PC-3 (cell line): ENCODE measurements around the gene SETBP1. TPM values are rescaled to one million over a fixed set of nuclear protein-coding genes. Genes with fewer than 3 reads are reported as not detected.

Experiments used
- ATAC-seq: fragments of 200-7000 bp; cut with Tn5 transposase; 2 replicates; pipeline ENCODE4 v1.9.1; 2020; ENCODE audit warnings: mild to moderate bottlenecking, moderate library complexity
- BruUV-seq: library from RNA; stranded (reverse); fragments of 400-500 nt; replicated peaks from 2 replicates; lab custom pipeline; 2021; lab: Mats Ljungman, UMichigan
- CTCF ChIA-PET: fragments of 300-600 bp; sonication (Branson Sonifier 250); formaldehyde crosslinking; loops from one replicate; lab custom pipeline; 2022; ENCODE audit warnings: antibody characterized with exemption; lab: Charles Lee
- POLR2A ChIA-PET: fragments of 300-600 bp; sonication (Branson Sonifier 250); formaldehyde crosslinking; loops from one replicate; lab custom pipeline; 2022; ENCODE audit warnings: antibody characterized with exemption; ENCODE audit not compliant: unreplicated experiment; lab: Charles Lee
- DNase-seq: peaks from one replicate; pipeline ENCODE4 v3.0.0-alpha.2; 2015
- H2AFZ ChIP-seq: fragments of 300-600 bp; sonication (generic); 2 replicates; pipeline ENCODE4 v1.6.0; 2016; ENCODE audit warnings: antibody characterized with exemption, low read length
- H3F3A ChIP-seq: fragments of 300-600 bp; sonication (generic); one replicate; pipeline ENCODE4 v1.6.0; 2017; ENCODE audit warnings: antibody characterized with exemption, low read length, control low read depth, mild to moderate bottlenecking; ENCODE audit not compliant: unreplicated experiment
- H3K27ac ChIP-seq: fragments of 300-600 bp; sonication (generic); 2 replicates; pipeline ENCODE4 v1.5.1; 2016; ENCODE audit warnings: mild to moderate bottlenecking, low read length
- H3K27me3 ChIP-seq: fragments of 300-600 bp; sonication (generic); 2 replicates; pipeline ENCODE4 v1.6.1; 2016; ENCODE audit warnings: low read length, mixed read lengths
- H3K36me3 ChIP-seq: fragments of 300-600 bp; sonication (generic); 2 replicates; pipeline ENCODE4 v1.6.1; 2016; ENCODE audit warnings: low read depth, mixed run types, low read length, mixed read lengths
- H3K4me1 ChIP-seq: fragments of 300-600 bp; sonication (generic); 2 replicates; pipeline ENCODE4 v1.5.1; 2016; ENCODE audit warnings: low read length; ENCODE audit not compliant: insufficient read depth
- H3K4me2 ChIP-seq: fragments of 300-600 bp; sonication (generic); 2 replicates; pipeline ENCODE4 v1.6.0; 2016; ENCODE audit warnings: low read length
- H3K4me3 ChIP-seq: fragments of 300-600 bp; sonication (generic); 2 replicates; pipeline ENCODE4 v1.5.1; 2016; ENCODE audit warnings: mild to moderate bottlenecking, low read length, mixed read lengths
- H3K79me2 ChIP-seq: fragments of 300-600 bp; sonication (generic); 2 replicates; pipeline ENCODE4 v1.6.1; 2017; ENCODE audit warnings: low read length, mixed read lengths
- H3K9ac ChIP-seq: fragments of 300-600 bp; sonication (generic); 2 replicates; pipeline ENCODE4 v1.6.0; 2016; ENCODE audit warnings: mild to moderate bottlenecking, low read length
- H3K9me2 ChIP-seq: fragments of 300-600 bp; sonication (generic); replicated peaks from 2 replicates; pipeline ENCODE4 v1.6.1; 2016; ENCODE audit warnings: mixed run types, low read length, mixed read lengths
- H3K9me3 ChIP-seq: fragments of 300-600 bp; sonication (generic); 2 replicates; pipeline ENCODE4 v1.6.1; 2016; ENCODE audit warnings: low read length, mixed read lengths
- H4K20me1 ChIP-seq: fragments of 300-600 bp; sonication (generic); 2 replicates; pipeline ENCODE4 v1.6.1; 2016; ENCODE audit warnings: low read length, mixed read lengths
- EZH2 ChIP-seq: fragments of 300-600 bp; sonication (generic); IDR thresholded peaks from one replicate; pipeline ENCODE4 v1.6.1; 2017; ENCODE audit warnings: antibody characterized with exemption, mild to moderate bottlenecking, low read length; ENCODE audit not compliant: unreplicated experiment
- EZH2phosphoT487 ChIP-seq: fragments of 300-600 bp; sonication (generic); IDR thresholded peaks from 2 replicates; pipeline ENCODE4 v1.6.1; 2018; ENCODE audit warnings: mild to moderate bottlenecking, antibody characterized with exemption, low read length, borderline replicate concordance
- intact Hi-C: fragments of 100-400 bp; cut with micrococcal nuclease; formaldehyde crosslinking; loops from 2 replicates; pipeline ENCODE4 v1.9.0; 2023
- total RNA-seq: library from RNA; depleted of rRNA; stranded (reverse); fragments of >200 nt; gene quantifications from 2 replicates; pipeline ENCODE4 v1.2.3, GENCODE V29; 2014
- TF ChIP-seq, protein P1 (sequence below): fragments of 300-600 bp; sonication (generic); conservative IDR thresholded peaks from 2 replicates; pipeline ENCODE4 v1.5.1; 2017; ENCODE audit warnings: antibody characterized with exemption, low read depth, mild to moderate bottlenecking, low read length

SETBP1 gene
- total RNA-seq, 1 experiment from 2014 or later = 2.3 TPM

DNA sequence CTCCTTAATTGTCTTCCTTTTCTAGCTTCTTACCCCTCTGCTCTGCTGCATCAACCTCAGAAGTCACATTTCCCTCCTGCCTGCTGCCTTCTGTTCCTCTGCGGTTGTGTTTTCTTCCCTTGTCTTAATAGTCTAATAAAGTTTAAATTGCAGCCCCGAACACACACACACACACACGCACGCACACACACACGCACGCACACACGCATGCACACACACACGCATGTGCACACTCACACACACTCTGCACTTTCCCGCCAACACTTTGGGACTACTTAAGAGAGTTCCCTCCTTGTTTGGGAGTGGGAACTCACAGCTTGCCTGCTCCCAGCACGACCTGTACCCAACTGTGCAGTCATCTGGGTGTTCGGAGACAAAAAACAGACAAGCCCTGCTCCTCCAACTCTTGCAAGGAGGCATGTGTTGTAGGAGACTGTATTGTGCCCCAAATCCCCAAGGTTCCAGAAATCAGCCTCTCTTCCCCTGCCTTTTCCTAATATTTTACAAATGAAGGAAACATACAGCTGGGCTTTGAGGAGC lies 99.1 kb downstream of the SETBP1 start:
- Histone ChIP-seq H3F3A (no peaks in the 10 kb centered on the region), H3K27me3 (no peaks in the 10 kb centered on the region), H3K9ac (no peak overlapping the region), H3K9me3 (no peaks in the 10 kb centered on the region), H3K36me3 (no peaks in the 10 kb centered on the region), H3K9me2 (no peaks in the 10 kb centered on the region), H3K4me2 (no peak overlapping the region), H4K20me1 (no peaks in the 10 kb centered on the region), H3K4me3 (no peak overlapping the region), H3K79me2 (no peaks in the 10 kb centered on the region), H2AFZ (no peak overlapping the region), H3K4me1 (no peaks in the 10 kb centered on the region), H3K27ac (no peak overlapping the region)
- DNase-seq = no peak
- ATAC-seq = no peak
- TF ChIP-seq, protein P1, sequence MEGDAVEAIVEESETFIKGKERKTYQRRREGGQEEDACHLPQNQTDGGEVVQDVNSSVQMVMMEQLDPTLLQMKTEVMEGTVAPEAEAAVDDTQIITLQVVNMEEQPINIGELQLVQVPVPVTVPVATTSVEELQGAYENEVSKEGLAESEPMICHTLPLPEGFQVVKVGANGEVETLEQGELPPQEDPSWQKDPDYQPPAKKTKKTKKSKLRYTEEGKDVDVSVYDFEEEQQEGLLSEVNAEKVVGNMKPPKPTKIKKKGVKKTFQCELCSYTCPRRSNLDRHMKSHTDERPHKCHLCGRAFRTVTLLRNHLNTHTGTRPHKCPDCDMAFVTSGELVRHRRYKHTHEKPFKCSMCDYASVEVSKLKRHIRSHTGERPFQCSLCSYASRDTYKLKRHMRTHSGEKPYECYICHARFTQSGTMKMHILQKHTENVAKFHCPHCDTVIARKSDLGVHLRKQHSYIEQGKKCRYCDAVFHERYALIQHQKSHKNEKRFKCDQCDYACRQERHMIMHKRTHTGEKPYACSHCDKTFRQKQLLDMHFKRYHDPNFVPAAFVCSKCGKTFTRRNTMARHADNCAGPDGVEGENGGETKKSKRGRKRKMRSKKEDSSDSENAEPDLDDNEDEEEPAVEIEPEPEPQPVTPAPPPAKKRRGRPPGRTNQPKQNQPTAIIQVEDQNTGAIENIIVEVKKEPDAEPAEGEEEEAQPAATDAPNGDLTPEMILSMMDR = no peak
- TF ChIP-seq EZH2 (no peak), EZH2phosphoT487 (no peak)
- no TSS peak for BruUV-seq
- intact Hi-C loops = no loop called here
- ChIA-PET CTCF (no interaction called here), POLR2A (no interaction called here)

DNA sequence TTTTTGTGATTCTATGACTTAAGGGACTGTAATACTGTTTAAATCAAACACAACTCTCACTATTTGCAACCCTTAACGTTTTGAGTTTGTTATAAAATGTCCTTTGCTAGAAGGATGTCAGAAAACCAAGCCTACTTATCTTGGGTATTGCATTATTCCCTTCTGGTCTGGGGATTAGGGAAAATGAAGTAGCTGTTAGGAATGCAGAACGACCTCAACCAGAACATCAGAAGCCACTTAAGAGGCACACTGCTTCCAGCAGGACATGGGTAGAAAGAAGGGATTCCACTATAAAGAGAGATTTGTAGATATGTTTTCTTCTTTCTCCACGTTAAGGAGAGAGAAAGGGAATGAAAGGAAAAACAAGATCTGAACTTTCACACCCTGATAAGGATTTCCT lies 101.2 kb downstream of the SETBP1 start:
- H3K9me2 ChIP-seq = no peaks in the 10 kb centered on the region
- no peaks in the 10 kb centered on the region for H3K27me3 ChIP-seq
- intact Hi-C loops = no loop called here
- ChIA-PET CTCF (no interaction called here), POLR2A (no interaction called here)
- no peak overlapping the region for H3K4me2 ChIP-seq
- no peak for DNase-seq
- no peaks in the 10 kb centered on the region for H3K79me2 ChIP-seq
- H2AFZ ChIP-seq = no peak overlapping the region
- no peaks in the 10 kb centered on the region for H3K9me3 ChIP-seq
- H4K20me1 ChIP-seq = no peaks in the 10 kb centered on the region
- no peaks in the 10 kb centered on the region for H3K4me1 ChIP-seq
- no peak overlapping the region for H3K27ac ChIP-seq
- ATAC-seq = no peak
- TF ChIP-seq, protein P1 = no peak
- no peak for TF ChIP-seq EZH2phosphoT487
- no peak for TF ChIP-seq EZH2
- no peak overlapping the region for H3K4me3 ChIP-seq
- H3K36me3 ChIP-seq = no peaks in the 10 kb centered on the region
- BruUV-seq = no TSS peak
- H3F3A ChIP-seq = no peaks in the 10 kb centered on the region
- H3K9ac ChIP-seq = no peak overlapping the region

DNA sequence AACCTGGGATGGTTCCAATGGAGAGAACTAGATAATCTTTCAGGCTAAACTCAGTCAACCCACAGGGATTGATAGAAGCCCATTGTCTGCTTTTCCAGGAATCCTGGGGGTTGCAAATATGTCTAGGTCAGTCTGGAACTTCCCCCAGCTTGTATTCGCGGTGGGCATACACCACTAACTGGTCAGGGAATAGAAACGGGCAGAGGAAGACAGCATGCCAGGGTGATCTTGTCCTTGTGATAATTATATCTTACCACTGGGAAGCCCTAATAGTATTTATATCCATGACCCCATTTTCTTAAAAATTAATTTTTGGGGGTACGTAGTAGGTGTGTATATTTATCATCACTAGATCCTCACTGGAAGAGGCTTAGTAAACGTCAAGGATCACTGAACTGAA lies 101.9 kb downstream of the SETBP1 start:
- Histone ChIP-seq H2AFZ (no peak overlapping the region), H3K4me2 (no peak overlapping the region), H3K9me3 (no peaks in the 10 kb centered on the region), H3K79me2 (no peaks in the 10 kb centered on the region), H3K4me1 (no peaks in the 10 kb centered on the region), H3K36me3 (no peaks in the 10 kb centered on the region), H3K27ac (no peak overlapping the region), H3F3A (no peaks in the 10 kb centered on the region), H3K9me2 (no peaks in the 10 kb centered on the region), H3K4me3 (no peak overlapping the region), H3K27me3 (no peaks in the 10 kb centered on the region), H4K20me1 (no peaks in the 10 kb centered on the region), H3K9ac (no peak overlapping the region)
- TF ChIP-seq, protein P1 = no peak
- no peak for TF ChIP-seq EZH2
- no peak for DNase-seq
- POLR2A ChIA-PET = no interaction called here
- intact Hi-C loops = no loop called here
- CTCF ChIA-PET = no interaction called here
- BruUV-seq = no TSS peak
- no peak for ATAC-seq
